ENCODE data around the gene RHBDL1.

GRCh38 chr16:649631-650030, 25.8 kb upstream of the RHBDL1 start:
- TF ChIP-seq, protein P1, sequence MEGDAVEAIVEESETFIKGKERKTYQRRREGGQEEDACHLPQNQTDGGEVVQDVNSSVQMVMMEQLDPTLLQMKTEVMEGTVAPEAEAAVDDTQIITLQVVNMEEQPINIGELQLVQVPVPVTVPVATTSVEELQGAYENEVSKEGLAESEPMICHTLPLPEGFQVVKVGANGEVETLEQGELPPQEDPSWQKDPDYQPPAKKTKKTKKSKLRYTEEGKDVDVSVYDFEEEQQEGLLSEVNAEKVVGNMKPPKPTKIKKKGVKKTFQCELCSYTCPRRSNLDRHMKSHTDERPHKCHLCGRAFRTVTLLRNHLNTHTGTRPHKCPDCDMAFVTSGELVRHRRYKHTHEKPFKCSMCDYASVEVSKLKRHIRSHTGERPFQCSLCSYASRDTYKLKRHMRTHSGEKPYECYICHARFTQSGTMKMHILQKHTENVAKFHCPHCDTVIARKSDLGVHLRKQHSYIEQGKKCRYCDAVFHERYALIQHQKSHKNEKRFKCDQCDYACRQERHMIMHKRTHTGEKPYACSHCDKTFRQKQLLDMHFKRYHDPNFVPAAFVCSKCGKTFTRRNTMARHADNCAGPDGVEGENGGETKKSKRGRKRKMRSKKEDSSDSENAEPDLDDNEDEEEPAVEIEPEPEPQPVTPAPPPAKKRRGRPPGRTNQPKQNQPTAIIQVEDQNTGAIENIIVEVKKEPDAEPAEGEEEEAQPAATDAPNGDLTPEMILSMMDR (conservative IDR thresholded peaks at IDR 0.05; ENCODE audit: low read depth, low read length) = no peak
- TF ChIP-seq EZH2phosphoT487 (IDR thresholded peaks at IDR 0.05; ENCODE audit: borderline replicate concordance, low read length) (no peak), EZH2 (IDR thresholded peaks at IDR 0.05; ENCODE audit: low read length, unreplicated experiment) (no peak)

Measured in PC-3 (cell line).